DOHH2 (cell line): ENCODE results near the gene ENO2.
"Not testable (repeated sequence)": the region's sequence is repeated elsewhere in the genome, so short reads cannot be mapped to it uniquely, and the experiment has no call there.

Experiments
- CTCF ChIP-seq: fragments of 200-600 bp; sonication (generic); IDR thresholded peaks from one replicate; pipeline ENCODE4 v1.5.1; 2014; ENCODE audit warnings: antibody characterized with exemption, mild to moderate bottlenecking, low read depth, low read length; ENCODE audit not compliant: poor library complexity, severe bottlenecking
- EZH2phosphoT487 ChIP-seq: fragments of 200-600 bp; sonication (generic); IDR thresholded peaks from 2 replicates; pipeline ENCODE4 v1.6.1; 2017; ENCODE audit warnings: borderline replicate concordance, mild to moderate bottlenecking, antibody characterized with exemption, low read length, moderate library complexity, mixed read lengths

DNA sequence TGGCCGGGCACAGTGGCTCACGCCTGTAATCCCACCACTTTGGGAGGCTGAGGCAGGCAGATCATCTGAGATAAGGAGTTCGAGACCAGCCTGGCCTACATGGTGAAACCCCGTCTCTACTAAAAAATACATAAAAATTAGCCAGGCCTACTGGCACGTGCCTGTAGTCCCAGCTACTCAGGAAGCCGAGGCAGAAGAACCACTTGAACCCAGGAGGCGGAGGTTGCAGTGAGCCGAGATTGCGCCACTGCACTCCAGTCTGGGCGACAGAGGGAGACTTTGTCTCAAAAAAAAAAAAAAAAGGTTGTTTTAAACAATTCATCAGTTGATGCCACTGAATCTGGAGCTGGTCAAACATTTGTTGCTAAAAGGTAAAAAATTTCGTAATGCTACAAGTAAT lies 34.6 kb upstream of the ENO2 start:
- not testable (repeated sequence) for TF ChIP-seq CTCF, EZH2phosphoT487
